MCF 10A (cell line): ENCODE results near the gene UNC13B. TPM values are rescaled to one million over a fixed set of nuclear protein-coding genes. Genes with fewer than 3 reads are reported as not detected.

Experiments
- BruUV-seq: library from RNA; stranded (reverse); fragments of 400-500 nt; replicated peaks from 2 replicates; lab custom pipeline; 2021; lab: Mats Ljungman, UMichigan
- CTCF ChIA-PET: fragments of 300-600 bp; sonication (Branson Sonifier 250); formaldehyde crosslinking; extraction: SDS; loops from one replicate; lab custom pipeline; 2021; ENCODE audit warnings: antibody characterized with exemption, inconsistent platforms; lab: Yijun Ruan, JAX
- POLR2A ChIA-PET: fragments of 300-600, 350-650 bp; sonication (Branson Sonifier 250); formaldehyde crosslinking; extraction: SDS; loops from one replicate; lab custom pipeline; 2020; ENCODE audit warnings: antibody characterized with exemption, inconsistent platforms; lab: Yijun Ruan, JAX
- DNase-seq: peaks from one replicate; pipeline ENCODE4 v3.0.0-alpha.2; 2018; ENCODE audit not compliant: unreplicated experiment
- H3K27ac Mint-ChIP-seq: one replicate; pipeline ENCODE4 v1.8.0; 2022; ENCODE audit warnings: mild to moderate bottlenecking, low read depth, mixed read lengths; ENCODE audit not compliant: unreplicated experiment
- H3K27me3 Mint-ChIP-seq: one replicate; pipeline ENCODE4 v1.8.0; 2022; ENCODE audit warnings: mixed read lengths; ENCODE audit not compliant: insufficient read depth, unreplicated experiment
- H3K36me3 Mint-ChIP-seq: one replicate; pipeline ENCODE4 v1.8.0; 2022; ENCODE audit warnings: mild to moderate bottlenecking, moderate library complexity, mixed read lengths; ENCODE audit not compliant: insufficient read depth, unreplicated experiment
- H3K4me1 Mint-ChIP-seq: one replicate; pipeline ENCODE4 v1.8.0; 2022; ENCODE audit warnings: mixed read lengths; ENCODE audit not compliant: insufficient read depth, unreplicated experiment
- H3K4me3 Mint-ChIP-seq: one replicate; pipeline ENCODE4 v1.8.0; 2022; ENCODE audit warnings: mild to moderate bottlenecking, moderate library complexity, mixed read lengths; ENCODE audit not compliant: unreplicated experiment
- H3K9me3 Mint-ChIP-seq: one replicate; pipeline ENCODE4 v1.8.0; 2022; ENCODE audit warnings: mixed read lengths; ENCODE audit not compliant: unreplicated experiment
- CTCF ChIP-seq: fragments of 200-600 bp; IDR thresholded peaks from one replicate; pipeline ENCODE4 v1.8.0; 2022; ENCODE audit warnings: antibody characterized with exemption, mild to moderate bottlenecking; ENCODE audit not compliant: unreplicated experiment
- intact Hi-C: fragments of 100-400 bp; cut with micrococcal nuclease; formaldehyde crosslinking; loops from 2 replicates; pipeline ENCODE4 v1.14.1; 2022
- total RNA-seq: library from RNA; stranded (reverse); gene quantifications from 2 replicates; pipeline ENCODE4 v1.2.3, GENCODE V29; 2022

Gene UNC13B
- total RNA-seq, 1 experiment from 2014 or later, result 22.9 TPM

GRCh38 chr9:35415402-35416097 lies 253.7 kb downstream of the UNC13B start:
- no peaks in the 10 kb centered on the region for H3K4me1 Mint-ChIP-seq
- no peak overlapping the region for H3K27ac Mint-ChIP-seq
- H3K27me3 Mint-ChIP-seq, result no peaks in the 10 kb centered on the region
- peaks cover 8% of the 10 kb centered on the region for H3K9me3 Mint-ChIP-seq
- peak; percentile 27 for DNase-seq
- H3K36me3 Mint-ChIP-seq, result no peaks in the 10 kb centered on the region
- H3K4me3 Mint-ChIP-seq, result no peak overlapping the region
- intact Hi-C loops, result no loop called here
- CTCF ChIA-PET, result interaction anchor here (0.6 to 1.1 kb wide), 9 partner anchors 33 to 299 kb away, joined by 3 read pairs; no protein-coding TSS in a partner anchor
- POLR2A ChIA-PET, result interaction anchor here (1.0 to 1.4 kb wide), 2 partner anchors 9 to 127 kb away, joined by 3 to 4 read pairs; no protein-coding TSS in a partner anchor
- BruUV-seq, result no TSS peak
- TF ChIP-seq CTCF, result no peak

GRCh38 chr9:35416098-35416427 lies 254.3 kb downstream of the UNC13B start:
- intact Hi-C loops, result no loop called here
- no peak overlapping the region for H3K27ac Mint-ChIP-seq
- H3K4me1 Mint-ChIP-seq, result no peaks in the 10 kb centered on the region

GRCh38 chr9:35422346-35422745 lies 260.5 kb downstream of the UNC13B start:
- CTCF ChIA-PET, result interaction anchor here (1.6 kb wide), 1 partner anchor 305 kb away, joined by 4 read pairs; no protein-coding TSS in a partner anchor
- POLR2A ChIA-PET, result interaction anchor here (0.6 kb wide), 1 partner anchor 14 kb away, joined by 3 read pairs; no protein-coding TSS in a partner anchor
- intact Hi-C loops, result no loop called here

More at GRCh38 chr9:35416098-35416427, 254.3 kb downstream of the UNC13B start:
- CTCF ChIA-PET, result interaction anchor here (0.6 to 1.0 kb wide), 5 partner anchors 32 to 299 kb away, joined by 3 read pairs; no protein-coding TSS in a partner anchor
- no peak for TF ChIP-seq CTCF
- peaks cover 8% of the 10 kb centered on the region for H3K9me3 Mint-ChIP-seq
- POLR2A ChIA-PET, result interaction anchor here (0.8 to 1.4 kb wide), 3 partner anchors 9 to 128 kb away, joined by 3 to 4 read pairs (median 3); no protein-coding TSS in a partner anchor
- no peak overlapping the region for H3K4me3 Mint-ChIP-seq
- DNase-seq, result no peak
- BruUV-seq, result no TSS peak
- no peaks in the 10 kb centered on the region for H3K36me3 Mint-ChIP-seq
- H3K27me3 Mint-ChIP-seq, result no peaks in the 10 kb centered on the region

More at GRCh38 chr9:35422346-35422745, 260.5 kb downstream of the UNC13B start:
- BruUV-seq, result no TSS peak
- H3K4me3 Mint-ChIP-seq, result no peak overlapping the region
- H3K36me3 Mint-ChIP-seq, result peaks cover 6% of the 10 kb centered on the region
- no peaks in the 10 kb centered on the region for H3K9me3 Mint-ChIP-seq
- no peak overlapping the region for H3K27ac Mint-ChIP-seq
- no peak for DNase-seq
- H3K27me3 Mint-ChIP-seq, result no peaks in the 10 kb centered on the region
- H3K4me1 Mint-ChIP-seq, result no peaks in the 10 kb centered on the region
- TF ChIP-seq CTCF, result no peak
